Measurements from ENCODE around the gene BRINP1. TPM values are rescaled to one million over a fixed set of nuclear protein-coding genes. Genes with fewer than 3 reads are reported as not detected.

The BRINP1 gene
- total and polyA plus RNA-seq, 2 donors (not counting 3 experiments of a cell fraction or from before 2014, with no cell fraction given): 0.04 TPM; not detected in 1

- Histone ChIP-seq H3K27ac (ENCODE audit: insufficient read depth, low read depth, low read length) (no peak overlapping the region), H3K9me1 (replicated peaks; ENCODE audit: control insufficient read depth, extremely low read depth, insufficient read depth, low read length) (no peaks in the 10 kb centered on the region), H3K9ac (replicated peaks; ENCODE audit: extremely low read depth, insufficient read depth, low read length) (no peak overlapping the region), H3K4me3 (replicated peaks in 1 of 3; ENCODE audit: insufficient read depth in 1 of 3, low read depth in 1 of 3, low read length in 3 of 3) (no peak overlapping the region), H3K4me1 (ENCODE audit: control insufficient read depth, extremely low read depth, insufficient read depth, low read length) (no peaks in the 10 kb centered on the region), H3K4me2 (ENCODE audit: insufficient read depth, low read length) (no peak overlapping the region), H2AFZ (ENCODE audit: low read depth, low read length) (no peak overlapping the region), H4K20me1 (replicated peaks; ENCODE audit: control insufficient read depth, extremely low read depth, insufficient read depth, low read length) (no peaks in the 10 kb centered on the region), H3K79me2 (ENCODE audit: control insufficient read depth, insufficient read depth, low read length) (no peaks in the 10 kb centered on the region), H3K9me3 (replicated peaks; ENCODE audit: control insufficient read depth, insufficient read depth, low read length) (no peaks in the 10 kb centered on the region), H3K36me3 (ENCODE audit: control insufficient read depth in 2 of 2, extremely low read depth in 1 of 2, insufficient read depth in 2 of 2, low read length in 2 of 2) (no peaks in the 10 kb centered on the region), H3K27me3 (ENCODE audit: control insufficient read depth in 2 of 2, insufficient read depth in 2 of 2, low read length in 2 of 2) (peaks cover 0 to 16% of the 10 kb centered on the region in 2 experiments)
- DNase-seq (ENCODE audit: low read depth, low spot score) (peak; percentile 17), FAIRE-seq (no peak)
- ChIA-PET POLR2A (no interaction called here), CTCF (interaction anchor here (0.9 to 1.9 kb wide), 10 partner anchors 769 to 1878 kb away, joined by 3 to 15 read pairs (median 5); no protein-coding TSS in a partner anchor)
- TF ChIP-seq CTCF (IDR thresholded peaks at IDR 0.05; ENCODE audit: extremely low read depth in 1 of 2, insufficient read depth in 1 of 2, low read depth in 1 of 2, low read length in 2 of 2): peak; percentile 32 to 40
- TF ChIP-seq POLR2AphosphoS5 (IDR thresholded peaks at IDR 0.05; ENCODE audit: insufficient read depth, low read depth, low read length): no peak
- no TSS peak for BruUV-seq (replicated peaks)
- dilution Hi-C loops (cut with MboI; ENCODE audit: extremely low pct_ligation_motif_present, low sequenced_read_pairs): no loop called here
- intact Hi-C loops (cut with micrococcal nuclease): loop anchor here (1.0 to 5.0 kb wide), 5 partner anchors 843 to 1721 kb away; no protein-coding TSS in a partner anchor
These were observed 3.8 kb downstream of the BRINP1 start for GRCh38 chr9:119365291-119366027.

GRCh38 chr9:119360237-119360636 is 9.0 kb downstream of the BRINP1 start:
- H4K20me1 ChIP-seq (replicated peaks; ENCODE audit: control insufficient read depth, extremely low read depth, insufficient read depth, low read length): no peaks in the 10 kb centered on the region
- no peaks in the 10 kb centered on the region for H3K4me1 ChIP-seq (ENCODE audit: control insufficient read depth, extremely low read depth, insufficient read depth, low read length)
- H3K4me2 ChIP-seq (ENCODE audit: insufficient read depth, low read length): no peak overlapping the region
- TF ChIP-seq EZH2 (IDR thresholded peaks at IDR 0.05; ENCODE audit: borderline replicate concordance, low read depth, low read length, severe bottlenecking) (no peak), MAX (IDR thresholded peaks at IDR 0.05; ENCODE audit: insufficient read depth, insufficient read length) (no peak), FOS (IDR thresholded peaks at IDR 0.05; ENCODE audit: borderline replicate concordance, insufficient read depth, low read length) (no peak), POLR2AphosphoS5 (IDR thresholded peaks at IDR 0.05; ENCODE audit: insufficient read depth, low read depth, low read length) (no peak), CTCF (IDR thresholded peaks at IDR 0.05; ENCODE audit: extremely low read depth in 1 of 2, insufficient read depth in 1 of 2, low read depth in 1 of 2, low read length in 2 of 2) (no peak), POLR2A (IDR thresholded peaks at IDR 0.05; ENCODE audit: low read depth, low read length) (no peak), GATA2 (IDR thresholded peaks at IDR 0.05; ENCODE audit: insufficient read depth, insufficient read length, low read depth, low read length) (no peak), JUN (IDR thresholded peaks at IDR 0.05; ENCODE audit: borderline replicate concordance, insufficient read depth, insufficient read length, low read depth) (no peak), MYC (IDR thresholded peaks at IDR 0.05; ENCODE audit: low read depth, low read length) (no peak)
- dilution Hi-C loops (cut with MboI; ENCODE audit: extremely low pct_ligation_motif_present, low sequenced_read_pairs) (no loop called here), intact Hi-C loops (cut with micrococcal nuclease) (no loop called here)
- H3K9ac ChIP-seq (replicated peaks; ENCODE audit: extremely low read depth, insufficient read depth, low read length): no peak overlapping the region
- DNase-seq (ENCODE audit: low read depth, low spot score) (no peak), FAIRE-seq (no peak)
- ChIA-PET CTCF (no interaction called here), POLR2A (no interaction called here)
- H3K4me3 ChIP-seq (replicated peaks in 1 of 3; ENCODE audit: insufficient read depth in 1 of 3, low read depth in 1 of 3, low read length in 3 of 3): no peak overlapping the region
- no peaks in the 10 kb centered on the region for H3K79me2 ChIP-seq (ENCODE audit: control insufficient read depth, insufficient read depth, low read length)
- no peak overlapping the region for H3K27ac ChIP-seq (ENCODE audit: insufficient read depth, low read depth, low read length)
- no peaks in the 10 kb centered on the region for H3K9me1 ChIP-seq (replicated peaks; ENCODE audit: control insufficient read depth, extremely low read depth, insufficient read depth, low read length)
- H2AFZ ChIP-seq (ENCODE audit: low read depth, low read length): no peak overlapping the region
- no peaks in the 10 kb centered on the region for H3K9me3 ChIP-seq (replicated peaks; ENCODE audit: control insufficient read depth, insufficient read depth, low read length)
- no peaks in the 10 kb centered on the region for H3K27me3 ChIP-seq (ENCODE audit: control insufficient read depth in 2 of 2, insufficient read depth in 2 of 2, low read length in 2 of 2)
- BruUV-seq (replicated peaks): no TSS peak
- no peaks in the 10 kb centered on the region for H3K36me3 ChIP-seq (ENCODE audit: control insufficient read depth in 2 of 2, extremely low read depth in 1 of 2, insufficient read depth in 2 of 2, low read length in 2 of 2)

Measured in endothelial cell of umbilical vein (primary cell).